WTC11 (cell line): ENCODE results near the gene GLRA3. TPM values are rescaled to one million over a fixed set of nuclear protein-coding genes. Genes with fewer than 3 reads are reported as not detected.

Experiments used
- ATAC-seq: fragments of 200-7000 bp; cut with Tn5 transposase; 2 replicates; pipeline ENCODE4 v1.10.0; 2021; ENCODE audit warnings: mild to moderate bottlenecking, moderate library complexity
- CTCF ChIA-PET: fragments of 300-600 bp; sonication (Branson Sonifier 250); formaldehyde crosslinking; loops from one replicate; lab custom pipeline; 2021; ENCODE audit warnings: antibody characterized with exemption; lab: Charles Lee
- POLR2A ChIA-PET: fragments of 350-600 bp; sonication (Branson Sonifier 250); formaldehyde crosslinking; loops from one replicate; lab custom pipeline; 2021; ENCODE audit warnings: antibody characterized with exemption; lab: Charles Lee
- DNase-seq: peaks from one replicate; pipeline ENCODE4 v3.0.0; 2021; ENCODE audit warnings: low spot score
- H3K27ac Mint-ChIP-seq: 2 replicates; pipeline ENCODE4 v1.8.0; 2021; ENCODE audit warnings: mixed read lengths
- H3K27me3 Mint-ChIP-seq: 2 replicates; pipeline ENCODE4 v1.8.0; 2021; ENCODE audit warnings: low read depth, mild to moderate bottlenecking, moderate library complexity, mixed read lengths
- H3K36me3 Mint-ChIP-seq: 2 replicates; pipeline ENCODE4 v1.8.0; 2021; ENCODE audit warnings: mixed read lengths
- H3K4me1 Mint-ChIP-seq: 2 replicates; pipeline ENCODE4 v1.8.0; 2022; ENCODE audit warnings: mixed read lengths
- H3K4me3 Mint-ChIP-seq: 2 replicates; pipeline ENCODE4 v1.8.0; 2021; ENCODE audit warnings: mild to moderate bottlenecking, moderate library complexity, mixed read lengths
- H3K9me3 Mint-ChIP-seq: 2 replicates; pipeline ENCODE4 v1.8.0; 2021; ENCODE audit warnings: mixed read lengths
- ATF1 ChIP-seq: sonication (generic); formaldehyde crosslinking; IDR thresholded peaks from 2 replicates; pipeline ENCODE4 v1.8.1; 2023; ENCODE audit warnings: mild to moderate bottlenecking, moderate library complexity, missing genetic modification reagents
- CBFB ChIP-seq: sonication (generic); formaldehyde crosslinking; IDR thresholded peaks from 2 replicates; pipeline ENCODE4 v1.8.1; 2022; ENCODE audit warnings: mild to moderate bottlenecking, low read depth, missing genetic modification reagents
- EMX1 ChIP-seq: fragments of 250-450 bp; sonication (Bioruptor Pico); IDR thresholded peaks from 2 replicates; pipeline ENCODE4 v1.8.0; 2021; ENCODE audit warnings: mild to moderate bottlenecking
- ETV6 ChIP-seq: sonication (generic); formaldehyde crosslinking; IDR thresholded peaks from 2 replicates; pipeline ENCODE4 v1.8.1; 2022; ENCODE audit warnings: mild to moderate bottlenecking, missing genetic modification reagents
- HMGA2 ChIP-seq: fragments of 250-450 bp; sonication (Bioruptor Pico); IDR thresholded peaks from 2 replicates; pipeline ENCODE4 v1.4.0; 2021; ENCODE audit warnings: mild to moderate bottlenecking, moderate library complexity
- IRF2 ChIP-seq: sonication (generic); formaldehyde crosslinking; IDR thresholded peaks from 2 replicates; pipeline ENCODE4 v1.8.0; 2022; ENCODE audit warnings: low read depth, missing genetic modification reagents, borderline replicate concordance
- MAX ChIP-seq: sonication (generic); formaldehyde crosslinking; IDR thresholded peaks from 2 replicates; pipeline ENCODE4 v1.8.0; 2022; ENCODE audit warnings: mild to moderate bottlenecking, missing genetic modification reagents
- MYBL2 ChIP-seq: sonication (generic); formaldehyde crosslinking; IDR thresholded peaks from 2 replicates; pipeline ENCODE4 v1.8.1; 2023; ENCODE audit warnings: mild to moderate bottlenecking, moderate library complexity, missing genetic modification reagents
- NFE2L1 ChIP-seq: sonication (generic); formaldehyde crosslinking; IDR thresholded peaks from 2 replicates; pipeline ENCODE4 v1.8.1; 2023; ENCODE audit warnings: missing genetic modification reagents
- NR2C2 ChIP-seq: sonication (generic); formaldehyde crosslinking; IDR thresholded peaks from 2 replicates; pipeline ENCODE4 v1.8.0; 2022; ENCODE audit warnings: mild to moderate bottlenecking, missing genetic modification reagents
- SMAD3 ChIP-seq: sonication (generic); formaldehyde crosslinking; IDR thresholded peaks from 2 replicates; pipeline ENCODE4 v1.8.0; 2022; ENCODE audit warnings: missing genetic modification reagents, mild to moderate bottlenecking, borderline replicate concordance
- SMAD4 ChIP-seq: sonication (generic); formaldehyde crosslinking; IDR thresholded peaks from 2 replicates; pipeline ENCODE4 v1.8.0; 2022; ENCODE audit warnings: mild to moderate bottlenecking, missing genetic modification reagents
- TCF7 ChIP-seq: sonication (generic); formaldehyde crosslinking; IDR thresholded peaks from 2 replicates; pipeline ENCODE4 v1.8.0; 2022; ENCODE audit warnings: mild to moderate bottlenecking, low read depth, missing genetic modification reagents, moderate library complexity
- TP53 ChIP-seq: sonication (generic); formaldehyde crosslinking; IDR thresholded peaks from 2 replicates; pipeline ENCODE4 v1.8.1; 2023; ENCODE audit warnings: mild to moderate bottlenecking, missing genetic modification reagents
- USF2 ChIP-seq: sonication (generic); formaldehyde crosslinking; IDR thresholded peaks from 2 replicates; pipeline ENCODE4 v1.8.1; 2023; ENCODE audit warnings: mild to moderate bottlenecking, missing genetic modification reagents, moderate library complexity
- ZBTB21 ChIP-seq: sonication (generic); formaldehyde crosslinking; IDR thresholded peaks from 2 replicates; pipeline ENCODE4 v1.8.1; 2023; ENCODE audit warnings: mild to moderate bottlenecking, missing genetic modification reagents, borderline replicate concordance
- ZNF263 ChIP-seq: sonication (generic); formaldehyde crosslinking; IDR thresholded peaks from 2 replicates; pipeline ENCODE4 v1.8.1; 2022; ENCODE audit warnings: low read depth, mild to moderate bottlenecking, moderate library complexity, missing genetic modification reagents
- ZNF396 ChIP-seq: fragments of 250-450 bp; sonication (Bioruptor Pico); IDR thresholded peaks from 2 replicates; pipeline ENCODE4 v1.8.0; 2021; ENCODE audit warnings: mild to moderate bottlenecking, moderate library complexity, borderline replicate concordance
- ZNF416 ChIP-seq: fragments of 250-450 bp; sonication (Bioruptor Pico); IDR thresholded peaks from 2 replicates; pipeline ENCODE4 v1.9.0; 2021; ENCODE audit warnings: mild to moderate bottlenecking, inconsistent platforms
- ZNF423 ChIP-seq: fragments of 250-450 bp; sonication (Bioruptor Pico); IDR thresholded peaks from 2 replicates; pipeline ENCODE4 v2.1.2; 2022; ENCODE audit warnings: mild to moderate bottlenecking, moderate library complexity
- total RNA-seq: library from RNA; stranded (reverse); gene quantifications from 3 replicates; pipeline ENCODE4 v1.2.3, GENCODE V29; 2021
- TF ChIP-seq, protein P1 (sequence below): sonication (generic); formaldehyde crosslinking; IDR thresholded peaks from 2 replicates; pipeline ENCODE4 v1.8.1; 2022; ENCODE audit warnings: mild to moderate bottlenecking, missing genetic modification reagents, moderate library complexity, borderline replicate concordance
- TF ChIP-seq, protein P2 (sequence below): fragments of 250-450 bp; sonication (Bioruptor Pico); IDR thresholded peaks from 2 replicates; pipeline ENCODE4 v2.1.2; 2022; ENCODE audit warnings: mild to moderate bottlenecking, moderate library complexity
- TF ChIP-seq, protein P3 (sequence below): sonication (generic); formaldehyde crosslinking; conservative IDR thresholded peaks from 2 replicates; pipeline ENCODE4 v1.8.1; 2023; ENCODE audit warnings: mild to moderate bottlenecking, low read depth, missing genetic modification reagents, moderate library complexity
- TF ChIP-seq, protein P4 (sequence below): sonication (generic); formaldehyde crosslinking; IDR thresholded peaks from 2 replicates; pipeline ENCODE4 v1.8.0; 2023; ENCODE audit warnings: mild to moderate bottlenecking, missing genetic modification reagents
- TF ChIP-seq, protein P5 (sequence below): sonication (generic); formaldehyde crosslinking; IDR thresholded peaks from 2 replicates; pipeline ENCODE4 v1.8.0; 2023; ENCODE audit warnings: missing genetic modification reagents

The GLRA3 gene
- total RNA-seq, 1 experiment from 2014 or later = 0.15 TPM

DNA sequence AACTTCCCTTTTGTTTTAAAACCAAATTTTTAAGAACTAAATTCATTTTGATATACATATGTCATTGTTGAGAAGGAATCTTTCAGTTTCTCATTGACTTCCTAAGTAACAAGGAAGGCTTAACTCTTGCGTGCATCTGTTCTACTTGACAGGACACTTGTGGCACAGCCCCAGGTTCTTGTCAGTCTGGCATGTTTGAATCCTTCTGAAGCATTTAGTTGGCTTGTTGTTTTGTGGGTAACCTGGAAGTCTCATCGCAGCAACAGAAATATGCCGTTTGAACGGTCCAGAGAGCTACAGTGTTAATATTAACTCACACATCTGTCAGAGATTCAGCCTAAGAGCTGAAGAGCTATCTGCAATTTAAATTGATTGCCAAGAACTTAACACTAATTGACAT lies 76.0 kb downstream of the GLRA3 start (continued):
- TF ChIP-seq, protein P1, sequence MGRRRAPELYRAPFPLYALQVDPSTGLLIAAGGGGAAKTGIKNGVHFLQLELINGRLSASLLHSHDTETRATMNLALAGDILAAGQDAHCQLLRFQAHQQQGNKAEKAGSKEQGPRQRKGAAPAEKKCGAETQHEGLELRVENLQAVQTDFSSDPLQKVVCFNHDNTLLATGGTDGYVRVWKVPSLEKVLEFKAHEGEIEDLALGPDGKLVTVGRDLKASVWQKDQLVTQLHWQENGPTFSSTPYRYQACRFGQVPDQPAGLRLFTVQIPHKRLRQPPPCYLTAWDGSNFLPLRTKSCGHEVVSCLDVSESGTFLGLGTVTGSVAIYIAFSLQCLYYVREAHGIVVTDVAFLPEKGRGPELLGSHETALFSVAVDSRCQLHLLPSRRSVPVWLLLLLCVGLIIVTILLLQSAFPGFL (CRISPR knock-in tag) = no peak
- no peak for TF ChIP-seq HMGA2 (CRISPR knock-in tag)
- TF ChIP-seq ATF1 (CRISPR knock-in tag) = no peak
- no peak for TF ChIP-seq ZNF423 (CRISPR knock-in tag)
- TF ChIP-seq NR2C2 (CRISPR knock-in tag) = no peak
- TF ChIP-seq CBFB (CRISPR knock-in tag) = no peak
- TF ChIP-seq TCF7 (CRISPR knock-in tag) = no peak
- no peak for TF ChIP-seq ZNF396
- TF ChIP-seq ZNF263 = no peak

- POLR2A ChIA-PET = no interaction called here
- DNase-seq (no peak), ATAC-seq (no peak)
- Mint-ChIP-seq H3K9me3 (no peaks in the 10 kb centered on the region), H3K27ac (no peak overlapping the region), H3K36me3 (no peaks in the 10 kb centered on the region), H3K4me3 (no peak overlapping the region), H3K27me3 (no peaks in the 10 kb centered on the region), H3K4me1 (0 out of 2 replicates have a peak, but pooled peaks cover 4% of the 10 kb centered on the region)
- TF ChIP-seq NFE2L1 (no peak), EMX1 (CRISPR knock-in tag) (no peak), MYBL2 (CRISPR knock-in tag) (no peak), MAX (CRISPR knock-in tag) (no peak), ZBTB21 (no peak), ETV6 (no peak), USF2 (CRISPR knock-in tag) (no peak), HMGA2 (CRISPR knock-in tag) (no peak), IRF2 (CRISPR knock-in tag) (no peak), CBFB (CRISPR knock-in tag) (no peak), SMAD3 (CRISPR knock-in tag) (no peak)
- TF ChIP-seq, protein P2, sequence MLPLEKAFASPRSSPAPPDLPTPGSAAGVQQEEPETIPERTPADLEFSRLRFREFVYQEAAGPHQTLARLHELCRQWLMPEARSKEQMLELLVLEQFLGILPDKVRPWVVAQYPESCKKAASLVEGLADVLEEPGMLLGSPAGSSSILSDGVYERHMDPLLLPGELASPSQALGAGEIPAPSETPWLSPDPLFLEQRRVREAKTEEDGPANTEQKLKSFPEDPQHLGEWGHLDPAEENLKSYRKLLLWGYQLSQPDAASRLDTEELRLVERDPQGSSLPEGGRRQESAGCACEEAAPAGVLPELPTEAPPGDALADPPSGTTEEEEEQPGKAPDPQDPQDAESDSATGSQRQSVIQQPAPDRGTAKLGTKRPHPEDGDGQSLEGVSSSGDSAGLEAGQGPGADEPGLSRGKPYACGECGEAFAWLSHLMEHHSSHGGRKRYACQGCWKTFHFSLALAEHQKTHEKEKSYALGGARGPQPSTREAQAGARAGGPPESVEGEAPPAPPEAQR (CRISPR knock-in tag) = no peak
- TF ChIP-seq, protein P3, sequence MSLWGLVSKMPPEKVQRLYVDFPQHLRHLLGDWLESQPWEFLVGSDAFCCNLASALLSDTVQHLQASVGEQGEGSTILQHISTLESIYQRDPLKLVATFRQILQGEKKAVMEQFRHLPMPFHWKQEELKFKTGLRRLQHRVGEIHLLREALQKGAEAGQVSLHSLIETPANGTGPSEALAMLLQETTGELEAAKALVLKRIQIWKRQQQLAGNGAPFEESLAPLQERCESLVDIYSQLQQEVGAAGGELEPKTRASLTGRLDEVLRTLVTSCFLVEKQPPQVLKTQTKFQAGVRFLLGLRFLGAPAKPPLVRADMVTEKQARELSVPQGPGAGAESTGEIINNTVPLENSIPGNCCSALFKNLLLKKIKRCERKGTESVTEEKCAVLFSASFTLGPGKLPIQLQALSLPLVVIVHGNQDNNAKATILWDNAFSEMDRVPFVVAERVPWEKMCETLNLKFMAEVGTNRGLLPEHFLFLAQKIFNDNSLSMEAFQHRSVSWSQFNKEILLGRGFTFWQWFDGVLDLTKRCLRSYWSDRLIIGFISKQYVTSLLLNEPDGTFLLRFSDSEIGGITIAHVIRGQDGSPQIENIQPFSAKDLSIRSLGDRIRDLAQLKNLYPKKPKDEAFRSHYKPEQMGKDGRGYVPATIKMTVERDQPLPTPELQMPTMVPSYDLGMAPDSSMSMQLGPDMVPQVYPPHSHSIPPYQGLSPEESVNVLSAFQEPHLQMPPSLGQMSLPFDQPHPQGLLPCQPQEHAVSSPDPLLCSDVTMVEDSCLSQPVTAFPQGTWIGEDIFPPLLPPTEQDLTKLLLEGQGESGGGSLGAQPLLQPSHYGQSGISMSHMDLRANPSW = no peak
- CTCF ChIA-PET = no interaction called here
Measured at GRCh38 chr4:174752026-174752425, 77.0 kb downstream of the GLRA3 start.

- Mint-ChIP-seq H3K27ac (no peak overlapping the region), H3K36me3 (no peaks in the 10 kb centered on the region), H3K4me1 (0 out of 2 replicates have a peak, but pooled peaks cover 4% of the 10 kb centered on the region), H3K9me3 (peaks cover 19% of the 10 kb centered on the region), H3K4me3 (no peak overlapping the region), H3K27me3 (no peaks in the 10 kb centered on the region)
- CTCF ChIA-PET = interaction anchor here (1.5 kb wide), 1 partner anchor 15 kb away, joined by 5 read pairs; no protein-coding TSS in a partner anchor
- POLR2A ChIA-PET = no interaction called here
- DNase-seq = no peak
- ATAC-seq = no peak
- no peak for TF ChIP-seq SMAD4 (CRISPR knock-in tag)
- TF ChIP-seq HMGA2 (CRISPR knock-in tag) = no peak
- no peak for TF ChIP-seq TP53
- TF ChIP-seq, protein P4, sequence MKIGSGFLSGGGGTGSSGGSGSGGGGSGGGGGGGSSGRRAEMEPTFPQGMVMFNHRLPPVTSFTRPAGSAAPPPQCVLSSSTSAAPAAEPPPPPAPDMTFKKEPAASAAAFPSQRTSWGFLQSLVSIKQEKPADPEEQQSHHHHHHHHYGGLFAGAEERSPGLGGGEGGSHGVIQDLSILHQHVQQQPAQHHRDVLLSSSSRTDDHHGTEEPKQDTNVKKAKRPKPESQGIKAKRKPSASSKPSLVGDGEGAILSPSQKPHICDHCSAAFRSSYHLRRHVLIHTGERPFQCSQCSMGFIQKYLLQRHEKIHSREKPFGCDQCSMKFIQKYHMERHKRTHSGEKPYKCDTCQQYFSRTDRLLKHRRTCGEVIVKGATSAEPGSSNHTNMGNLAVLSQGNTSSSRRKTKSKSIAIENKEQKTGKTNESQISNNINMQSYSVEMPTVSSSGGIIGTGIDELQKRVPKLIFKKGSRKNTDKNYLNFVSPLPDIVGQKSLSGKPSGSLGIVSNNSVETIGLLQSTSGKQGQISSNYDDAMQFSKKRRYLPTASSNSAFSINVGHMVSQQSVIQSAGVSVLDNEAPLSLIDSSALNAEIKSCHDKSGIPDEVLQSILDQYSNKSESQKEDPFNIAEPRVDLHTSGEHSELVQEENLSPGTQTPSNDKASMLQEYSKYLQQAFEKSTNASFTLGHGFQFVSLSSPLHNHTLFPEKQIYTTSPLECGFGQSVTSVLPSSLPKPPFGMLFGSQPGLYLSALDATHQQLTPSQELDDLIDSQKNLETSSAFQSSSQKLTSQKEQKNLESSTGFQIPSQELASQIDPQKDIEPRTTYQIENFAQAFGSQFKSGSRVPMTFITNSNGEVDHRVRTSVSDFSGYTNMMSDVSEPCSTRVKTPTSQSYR (CRISPR knock-in tag) = no peak
- no peak for TF ChIP-seq ZNF416
- TF ChIP-seq, protein P5, sequence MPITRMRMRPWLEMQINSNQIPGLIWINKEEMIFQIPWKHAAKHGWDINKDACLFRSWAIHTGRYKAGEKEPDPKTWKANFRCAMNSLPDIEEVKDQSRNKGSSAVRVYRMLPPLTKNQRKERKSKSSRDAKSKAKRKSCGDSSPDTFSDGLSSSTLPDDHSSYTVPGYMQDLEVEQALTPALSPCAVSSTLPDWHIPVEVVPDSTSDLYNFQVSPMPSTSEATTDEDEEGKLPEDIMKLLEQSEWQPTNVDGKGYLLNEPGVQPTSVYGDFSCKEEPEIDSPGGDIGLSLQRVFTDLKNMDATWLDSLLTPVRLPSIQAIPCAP (CRISPR knock-in tag) = no peak
Measured at GRCh38 chr4:174749091-174749490, 80.0 kb downstream of the GLRA3 start.
